ENCODE results near the gene COPA. TPM values are rescaled to one million over a fixed set of nuclear protein-coding genes. Genes with fewer than 3 reads are reported as not detected.

Gene COPA
- polyA plus RNA-seq, 3 donors = 76.7 to 199 (median 195) TPM

- 100% methylated on average over 2 of the region's 2 CpGs for WGBS (ENCODE audit: insufficient coverage)
- peaks cover 88 to 99% of the 10 kb centered on the region in 2 donors for H3K36me3 Mint-ChIP-seq
These were observed 27.7 kb downstream of the COPA start for GRCh38 chr1:160315359-160315758.

GRCh38 chr1:160309571-160309970, 33.5 kb downstream of the COPA start:
- DNase-seq = no peak
- Histone ChIP-seq H3K36me3 (replicated peaks in 1 of 2; ENCODE audit: control insufficient read depth in 1 of 2, insufficient read depth in 2 of 2, low read length in 2 of 2) (peaks cover 96 to 98% of the 10 kb centered on the region in 2 donors), H4K20me1 (ENCODE audit: insufficient read depth, low read length) (peaks cover 61% of the 10 kb centered on the region), H3K4me1 (ENCODE audit: control insufficient read depth in 1 of 2, insufficient read depth in 2 of 2, low read length in 2 of 2) (no peaks in the 10 kb centered on the region), H3K79me2 (ENCODE audit: insufficient read depth, low read length) (no peaks in the 10 kb centered on the region), H2AFZ (ENCODE audit: insufficient read depth, low read depth, low read length, poor library complexity, severe bottlenecking) (no peak overlapping the region), H3K27me3 (ENCODE audit: control insufficient read depth in 2 of 2, insufficient read depth in 2 of 2, low read length in 2 of 2) (no peaks in the 10 kb centered on the region), H3K9me3 (replicated peaks in 1 of 2; ENCODE audit: control insufficient read depth in 1 of 2, insufficient read depth in 1 of 2, low read length in 2 of 2) (no peaks in the 10 kb centered on the region), H3K9ac (ENCODE audit: insufficient read depth, low read length, poor library complexity, severe bottlenecking) (no peak overlapping the region), H3K4me3 (replicated peaks in 1 of 3; ENCODE audit: low read depth in 2 of 3, low read length in 3 of 3) (no peak overlapping the region), H3K4me2 (replicated peaks; ENCODE audit: extremely low read depth, low read length, poor library complexity, severe bottlenecking) (no peak overlapping the region), H3K27ac (ENCODE audit: low read depth in 1 of 2, low read length in 2 of 2) (no peak overlapping the region)
- intact Hi-C loops (cut with micrococcal nuclease) = no loop called here
- H3K27ac Mint-ChIP-seq = peak overlapping the region in 1 of 7 donors; percentile 69
- H3K36me3 Mint-ChIP-seq = peaks cover 94 to 100% of the 10 kb centered on the region in 2 donors
- H3K4me1 Mint-ChIP-seq = no peaks in the 10 kb centered on the region
- peaks cover 0 to 1% (median 0%) of the 10 kb centered on the region in 3 donors for H3K27me3 Mint-ChIP-seq (ENCODE audit: low read depth in 3 of 3)
- no peak overlapping the region for H3K4me3 Mint-ChIP-seq
- TF ChIP-seq, protein P1, sequence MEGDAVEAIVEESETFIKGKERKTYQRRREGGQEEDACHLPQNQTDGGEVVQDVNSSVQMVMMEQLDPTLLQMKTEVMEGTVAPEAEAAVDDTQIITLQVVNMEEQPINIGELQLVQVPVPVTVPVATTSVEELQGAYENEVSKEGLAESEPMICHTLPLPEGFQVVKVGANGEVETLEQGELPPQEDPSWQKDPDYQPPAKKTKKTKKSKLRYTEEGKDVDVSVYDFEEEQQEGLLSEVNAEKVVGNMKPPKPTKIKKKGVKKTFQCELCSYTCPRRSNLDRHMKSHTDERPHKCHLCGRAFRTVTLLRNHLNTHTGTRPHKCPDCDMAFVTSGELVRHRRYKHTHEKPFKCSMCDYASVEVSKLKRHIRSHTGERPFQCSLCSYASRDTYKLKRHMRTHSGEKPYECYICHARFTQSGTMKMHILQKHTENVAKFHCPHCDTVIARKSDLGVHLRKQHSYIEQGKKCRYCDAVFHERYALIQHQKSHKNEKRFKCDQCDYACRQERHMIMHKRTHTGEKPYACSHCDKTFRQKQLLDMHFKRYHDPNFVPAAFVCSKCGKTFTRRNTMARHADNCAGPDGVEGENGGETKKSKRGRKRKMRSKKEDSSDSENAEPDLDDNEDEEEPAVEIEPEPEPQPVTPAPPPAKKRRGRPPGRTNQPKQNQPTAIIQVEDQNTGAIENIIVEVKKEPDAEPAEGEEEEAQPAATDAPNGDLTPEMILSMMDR (IDR thresholded peaks at IDR 0.05) = no peak
- H3K9me3 Mint-ChIP-seq = no peaks in the 10 kb centered on the region
- WGBS (ENCODE audit: insufficient coverage) = no CpG with 5 or more reads among the region's 1 CpG

More at GRCh38 chr1:160315359-160315758, 27.7 kb downstream of the COPA start:
- H3K27ac Mint-ChIP-seq = peak overlapping the region in 2 of 7 donors; percentile 42 to 52
- H3K36me3 ChIP-seq (replicated peaks in 1 of 2; ENCODE audit: control insufficient read depth in 1 of 2, insufficient read depth in 2 of 2, low read length in 2 of 2) = peaks cover 89 to 98% of the 10 kb centered on the region in 2 donors
- TF ChIP-seq, protein P1 (IDR thresholded peaks at IDR 0.05) = no peak
- H3K27ac ChIP-seq (ENCODE audit: low read depth in 1 of 2, low read length in 2 of 2) = peak overlapping the region in 1 of 2 donors; percentile 46
- peaks cover 50% of the 10 kb centered on the region for H3K79me2 ChIP-seq (ENCODE audit: insufficient read depth, low read length)
- H3K9me3 ChIP-seq (replicated peaks in 1 of 2; ENCODE audit: control insufficient read depth in 1 of 2, insufficient read depth in 1 of 2, low read length in 2 of 2) = no peaks in the 10 kb centered on the region
- no peak for DNase-seq
- H3K9ac ChIP-seq (ENCODE audit: insufficient read depth, low read length, poor library complexity, severe bottlenecking) = no peak overlapping the region
- H3K4me1 ChIP-seq (ENCODE audit: control insufficient read depth in 1 of 2, insufficient read depth in 2 of 2, low read length in 2 of 2) = no peaks in the 10 kb centered on the region
- no peaks in the 10 kb centered on the region for H3K27me3 ChIP-seq (ENCODE audit: control insufficient read depth in 2 of 2, insufficient read depth in 2 of 2, low read length in 2 of 2)
- H4K20me1 ChIP-seq (ENCODE audit: insufficient read depth, low read length) = peaks cover 78% of the 10 kb centered on the region
- H3K9me3 Mint-ChIP-seq = peaks cover 0 to 8% (median 4%) of the 10 kb centered on the region in 7 donors
- H3K27me3 Mint-ChIP-seq (ENCODE audit: low read depth in 3 of 3) = peaks cover 0 to 2% (median 0%) of the 10 kb centered on the region in 3 donors
- intact Hi-C loops (cut with micrococcal nuclease) = no loop called here
- no peak overlapping the region for H3K4me3 ChIP-seq (replicated peaks in 1 of 3; ENCODE audit: low read depth in 2 of 3, low read length in 3 of 3)
- H3K4me3 Mint-ChIP-seq = no peak overlapping the region
- H3K4me1 Mint-ChIP-seq = no peaks in the 10 kb centered on the region
- H3K4me2 ChIP-seq (replicated peaks; ENCODE audit: extremely low read depth, low read length, poor library complexity, severe bottlenecking) = no peak overlapping the region
- no peak overlapping the region for H2AFZ ChIP-seq (ENCODE audit: insufficient read depth, low read depth, low read length, poor library complexity, severe bottlenecking)
